Epithelial cell of esophagus (primary cell): ENCODE results near the gene ZNF24.

Experiments used
- DNase-seq: peaks from one replicate; pipeline ENCODE4 v3.0.0; 2010; ENCODE audit warnings: low read depth
- H3K4me3 ChIP-seq: 2 replicates; pipeline ENCODE4 v1.5.1; 2011; ENCODE audit warnings: mild to moderate bottlenecking, low read length, control low read depth
- CTCF ChIP-seq: IDR thresholded peaks from 2 replicates; pipeline ENCODE4 v1.5.1; 2011; ENCODE audit warnings: low read depth, mild to moderate bottlenecking, low read length, control low read depth, inconsistent platforms; ENCODE audit not compliant: insufficient read depth; ENCODE audit errors: missing control alignments

Gene ZNF24

GRCh38 chr18:35343936-35344735 is at the start of gene ZNF24:
Gene ZNF24 (minus strand): TSS chr18:35344420. CDS start chr18:35340650, 3,770 bp downstream.
- no peak for TF ChIP-seq CTCF
- H3K4me3 ChIP-seq = peak within 1 kb of the TSS; percentile 83
- DNase-seq = peak; percentile 91

- no peak for TF ChIP-seq CTCF
- H3K4me3 ChIP-seq = no peak overlapping the region
- no peak for DNase-seq
Measured at GRCh38 chr18:35393716-35394115, 49.5 kb upstream of the ZNF24 start.

GRCh38 chr18:35392375-35392774 is 48.2 kb upstream of the ZNF24 start:
- TF ChIP-seq CTCF = no peak
- no peak for DNase-seq
- no peak overlapping the region for H3K4me3 ChIP-seq

GRCh38 chr18:35390951-35391700 is 46.9 kb upstream of the ZNF24 start:
- no peak overlapping the region for H3K4me3 ChIP-seq
- DNase-seq = no peak
- no peak for TF ChIP-seq CTCF

- DNase-seq = no peak
- H3K4me3 ChIP-seq = no peak overlapping the region
- TF ChIP-seq CTCF = no peak
Measured at GRCh38 chr18:35389095-35389618, 44.9 kb upstream of the ZNF24 start.

- no peak overlapping the region for H3K4me3 ChIP-seq
- DNase-seq = peak; percentile 31
- peak; percentile 43 for TF ChIP-seq CTCF
Measured at GRCh38 chr18:35387152-35387571, 42.9 kb upstream of the ZNF24 start.
